Neural cell (in vitro differentiated cells): ENCODE data around the gene FRMD4B.

Experiments
- EP300 ChIP-seq: fragments of 450-650 bp; conservative IDR thresholded peaks from 2 replicates; pipeline ENCODE4 v1.6.1; 2014; ENCODE audit warnings: antibody characterized with exemption, mild to moderate bottlenecking, moderate library complexity; ENCODE audit not compliant: poor library complexity, severe bottlenecking
- EZH2 ChIP-seq: fragments of 200-600, 300-800 bp; shearing (Covaris generic), sonication (generic); IDR thresholded peaks from 2 replicates; pipeline ENCODE4 v1.6.1; 2014; ENCODE audit warnings: antibody characterized with exemption, low read length, borderline replicate concordance, mild to moderate bottlenecking; ENCODE audit not compliant: insufficient read depth, poor library complexity, severe bottlenecking
- MXI1 ChIP-seq: fragments of 450-650 bp; conservative IDR thresholded peaks from 2 replicates; pipeline ENCODE4 v1.6.1; 2014; ENCODE audit warnings: antibody characterized with exemption, mild to moderate bottlenecking; ENCODE audit not compliant: poor library complexity, severe bottlenecking
- POLR2AphosphoS5 ChIP-seq: IDR thresholded peaks from 2 replicates; pipeline ENCODE4 v1.6.1; 2012
- RAD21 ChIP-seq: fragments of 450-650 bp; conservative IDR thresholded peaks from 2 replicates; pipeline ENCODE4 v1.6.1; 2014; ENCODE audit warnings: antibody characterized with exemption, mild to moderate bottlenecking, moderate library complexity
- SMC3 ChIP-seq: fragments of 450-650 bp; conservative IDR thresholded peaks from 2 replicates; pipeline ENCODE4 v1.6.1; 2014; ENCODE audit warnings: antibody characterized with exemption, mild to moderate bottlenecking, moderate library complexity; ENCODE audit not compliant: poor library complexity
- TAF1 ChIP-seq: IDR thresholded peaks from 2 replicates; pipeline ENCODE4 v1.6.1; 2012; ENCODE audit warnings: low read depth
- TF ChIP-seq, protein P1 (sequence below): fragments of 450-650 bp; IDR thresholded peaks from 2 replicates; pipeline ENCODE4 v1.5.1; 2014; ENCODE audit warnings: antibody characterized with exemption, mild to moderate bottlenecking, moderate library complexity; ENCODE audit not compliant: poor library complexity, severe bottlenecking
- TF ChIP-seq, protein P2 (sequence below): IDR thresholded peaks from 2 replicates; pipeline ENCODE4 v1.6.1; 2012; ENCODE audit warnings: borderline replicate concordance

DNA sequence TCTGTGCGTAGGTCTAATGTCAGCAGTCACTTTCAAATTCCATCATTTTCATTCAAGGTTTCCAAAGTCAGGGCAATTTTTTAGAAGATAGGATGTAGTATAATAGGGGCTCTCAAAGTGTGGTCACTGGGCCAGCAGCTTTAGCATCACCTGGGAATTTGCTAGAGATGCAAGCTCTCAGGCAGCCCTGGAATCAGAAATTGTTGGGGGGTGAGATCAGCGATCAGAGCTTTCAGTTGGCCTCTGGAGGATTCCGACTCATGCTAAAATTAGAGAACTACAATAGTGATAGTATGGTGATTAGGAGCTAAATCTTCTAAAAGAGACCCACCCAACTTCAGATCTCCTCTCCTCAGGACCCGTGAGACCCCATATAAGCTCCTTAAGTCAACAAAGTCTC, 2.4 kb upstream of the FRMD4B start:
- TF ChIP-seq TAF1, result no peak
- TF ChIP-seq EZH2, result no peak
- TF ChIP-seq, protein P1, sequence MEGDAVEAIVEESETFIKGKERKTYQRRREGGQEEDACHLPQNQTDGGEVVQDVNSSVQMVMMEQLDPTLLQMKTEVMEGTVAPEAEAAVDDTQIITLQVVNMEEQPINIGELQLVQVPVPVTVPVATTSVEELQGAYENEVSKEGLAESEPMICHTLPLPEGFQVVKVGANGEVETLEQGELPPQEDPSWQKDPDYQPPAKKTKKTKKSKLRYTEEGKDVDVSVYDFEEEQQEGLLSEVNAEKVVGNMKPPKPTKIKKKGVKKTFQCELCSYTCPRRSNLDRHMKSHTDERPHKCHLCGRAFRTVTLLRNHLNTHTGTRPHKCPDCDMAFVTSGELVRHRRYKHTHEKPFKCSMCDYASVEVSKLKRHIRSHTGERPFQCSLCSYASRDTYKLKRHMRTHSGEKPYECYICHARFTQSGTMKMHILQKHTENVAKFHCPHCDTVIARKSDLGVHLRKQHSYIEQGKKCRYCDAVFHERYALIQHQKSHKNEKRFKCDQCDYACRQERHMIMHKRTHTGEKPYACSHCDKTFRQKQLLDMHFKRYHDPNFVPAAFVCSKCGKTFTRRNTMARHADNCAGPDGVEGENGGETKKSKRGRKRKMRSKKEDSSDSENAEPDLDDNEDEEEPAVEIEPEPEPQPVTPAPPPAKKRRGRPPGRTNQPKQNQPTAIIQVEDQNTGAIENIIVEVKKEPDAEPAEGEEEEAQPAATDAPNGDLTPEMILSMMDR, result no peak
- no peak for TF ChIP-seq SMC3
- no peak for TF ChIP-seq POLR2AphosphoS5
- TF ChIP-seq MXI1, result no peak
- TF ChIP-seq RAD21, result no peak
- TF ChIP-seq, protein P2, sequence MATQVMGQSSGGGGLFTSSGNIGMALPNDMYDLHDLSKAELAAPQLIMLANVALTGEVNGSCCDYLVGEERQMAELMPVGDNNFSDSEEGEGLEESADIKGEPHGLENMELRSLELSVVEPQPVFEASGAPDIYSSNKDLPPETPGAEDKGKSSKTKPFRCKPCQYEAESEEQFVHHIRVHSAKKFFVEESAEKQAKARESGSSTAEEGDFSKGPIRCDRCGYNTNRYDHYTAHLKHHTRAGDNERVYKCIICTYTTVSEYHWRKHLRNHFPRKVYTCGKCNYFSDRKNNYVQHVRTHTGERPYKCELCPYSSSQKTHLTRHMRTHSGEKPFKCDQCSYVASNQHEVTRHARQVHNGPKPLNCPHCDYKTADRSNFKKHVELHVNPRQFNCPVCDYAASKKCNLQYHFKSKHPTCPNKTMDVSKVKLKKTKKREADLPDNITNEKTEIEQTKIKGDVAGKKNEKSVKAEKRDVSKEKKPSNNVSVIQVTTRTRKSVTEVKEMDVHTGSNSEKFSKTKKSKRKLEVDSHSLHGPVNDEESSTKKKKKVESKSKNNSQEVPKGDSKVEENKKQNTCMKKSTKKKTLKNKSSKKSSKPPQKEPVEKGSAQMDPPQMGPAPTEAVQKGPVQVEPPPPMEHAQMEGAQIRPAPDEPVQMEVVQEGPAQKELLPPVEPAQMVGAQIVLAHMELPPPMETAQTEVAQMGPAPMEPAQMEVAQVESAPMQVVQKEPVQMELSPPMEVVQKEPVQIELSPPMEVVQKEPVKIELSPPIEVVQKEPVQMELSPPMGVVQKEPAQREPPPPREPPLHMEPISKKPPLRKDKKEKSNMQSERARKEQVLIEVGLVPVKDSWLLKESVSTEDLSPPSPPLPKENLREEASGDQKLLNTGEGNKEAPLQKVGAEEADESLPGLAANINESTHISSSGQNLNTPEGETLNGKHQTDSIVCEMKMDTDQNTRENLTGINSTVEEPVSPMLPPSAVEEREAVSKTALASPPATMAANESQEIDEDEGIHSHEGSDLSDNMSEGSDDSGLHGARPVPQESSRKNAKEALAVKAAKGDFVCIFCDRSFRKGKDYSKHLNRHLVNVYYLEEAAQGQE, result no peak
- no peak for TF ChIP-seq EP300
